ENCODE data around the gene FAHD2A.

FAHD2A gene

DNA sequence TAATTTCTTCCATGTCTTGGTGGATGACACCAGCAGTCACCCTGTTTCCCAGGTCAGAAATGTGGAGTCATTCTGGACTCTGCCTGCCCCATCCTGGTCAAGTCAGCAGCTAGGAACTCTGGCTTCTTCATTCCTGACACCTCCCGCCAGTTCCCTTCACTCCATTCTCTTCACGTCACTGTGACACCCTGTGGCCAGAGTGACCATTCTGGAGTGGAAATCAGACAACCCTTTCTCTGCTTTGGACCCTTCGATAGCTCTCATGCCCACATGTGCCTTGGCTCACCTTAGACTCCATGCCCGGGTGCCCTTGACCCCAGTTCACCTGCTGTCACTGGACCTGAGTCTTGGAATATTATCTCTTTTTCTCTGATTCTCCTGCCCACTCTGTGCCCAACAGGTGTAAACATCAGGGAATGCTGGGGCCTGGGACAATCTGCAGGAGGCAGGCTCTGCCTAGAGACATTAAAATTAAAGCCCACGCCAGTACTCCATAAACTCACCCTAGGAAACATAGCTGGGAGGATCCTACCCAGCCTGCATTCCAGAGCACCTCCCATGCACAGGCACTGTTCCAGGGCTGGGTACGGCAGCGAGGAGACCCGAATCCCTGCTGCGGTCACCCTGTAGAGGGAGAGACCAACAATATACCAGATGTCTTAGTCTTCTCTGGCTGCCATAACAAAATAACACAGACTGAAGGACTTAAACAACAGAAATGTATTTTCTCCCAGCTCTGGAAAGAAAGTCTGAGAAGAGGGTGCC is 41.1 kb upstream of the FAHD2A start:
- Histone ChIP-seq H3K4me3 (ENCODE audit: low read length) (no peak overlapping the region), H3K9me3 (ENCODE audit: control insufficient read depth, low read length) (no peaks in the 10 kb centered on the region), H3K27me3 (replicated peaks; ENCODE audit: control insufficient read depth, insufficient read depth, low read length) (no peaks in the 10 kb centered on the region), H3K9ac (ENCODE audit: low read length) (no peak overlapping the region), H3K36me3 (ENCODE audit: control insufficient read depth, insufficient read depth, low read length, severe bottlenecking) (no peaks in the 10 kb centered on the region), H3K4me1 (ENCODE audit: control insufficient read depth, insufficient read depth, low read length) (peaks cover 5% of the 10 kb centered on the region)
- DNase-seq (ENCODE audit: low read depth) = no peak

DNA sequence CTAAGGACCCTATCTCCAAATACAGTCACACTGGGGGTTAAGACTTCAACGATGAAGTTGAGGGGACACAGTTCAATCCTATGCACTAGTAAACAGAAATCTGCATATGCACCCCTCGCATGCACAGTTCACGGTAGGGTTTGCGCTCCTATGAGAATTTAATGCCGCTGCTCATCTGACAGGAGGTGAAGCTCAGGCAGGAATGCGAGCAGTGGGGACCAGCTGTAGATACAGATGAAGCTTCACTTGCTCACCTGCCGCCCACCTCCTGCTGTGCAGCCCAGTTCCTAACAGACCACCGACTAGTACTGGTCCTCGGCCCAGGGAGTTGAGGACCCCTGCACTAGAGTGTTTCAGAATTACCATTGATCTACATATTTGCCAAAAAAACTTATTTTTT is 40.0 kb upstream of the FAHD2A start:
- Histone ChIP-seq H3K9ac (ENCODE audit: low read length) (no peak overlapping the region), H3K4me3 (ENCODE audit: low read length) (no peak overlapping the region), H3K9me3 (ENCODE audit: control insufficient read depth, low read length) (no peaks in the 10 kb centered on the region), H3K36me3 (ENCODE audit: control insufficient read depth, insufficient read depth, low read length, severe bottlenecking) (no peaks in the 10 kb centered on the region), H3K4me1 (ENCODE audit: control insufficient read depth, insufficient read depth, low read length) (peaks cover 5% of the 10 kb centered on the region), H3K27me3 (replicated peaks; ENCODE audit: control insufficient read depth, insufficient read depth, low read length) (no peaks in the 10 kb centered on the region)
- DNase-seq (ENCODE audit: low read depth) = no peak

DNA sequence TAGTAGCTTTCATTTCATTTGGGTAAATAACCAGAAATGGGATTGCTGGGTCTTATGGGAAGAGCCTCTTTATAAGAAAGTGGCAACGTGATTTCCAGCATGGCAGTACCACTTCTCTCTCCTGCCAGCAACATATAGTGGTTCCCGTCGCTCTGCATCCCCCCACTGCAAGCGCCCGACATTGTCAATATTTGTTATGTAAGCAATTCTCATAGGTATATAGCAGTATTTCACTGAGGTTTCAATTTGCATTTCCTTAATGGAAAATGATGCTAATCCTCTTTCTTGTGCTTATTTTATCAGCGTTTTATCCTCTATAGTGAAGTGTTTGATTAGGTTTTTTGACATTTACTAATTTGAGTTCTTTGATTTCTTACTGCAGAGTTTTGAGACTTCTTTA is 36.0 kb upstream of the FAHD2A start:
- H3K4me1 ChIP-seq (ENCODE audit: control insufficient read depth, insufficient read depth, low read length) = no peaks in the 10 kb centered on the region
- H3K27me3 ChIP-seq (replicated peaks; ENCODE audit: control insufficient read depth, insufficient read depth, low read length) = no peaks in the 10 kb centered on the region
- H3K36me3 ChIP-seq (ENCODE audit: control insufficient read depth, insufficient read depth, low read length, severe bottlenecking) = no peaks in the 10 kb centered on the region
- peaks cover 9% of the 10 kb centered on the region for H3K9me3 ChIP-seq (ENCODE audit: control insufficient read depth, low read length)
- H3K4me3 ChIP-seq (ENCODE audit: low read length) = no peak overlapping the region
- no peak for DNase-seq (ENCODE audit: low read depth)
- no peak overlapping the region for H3K9ac ChIP-seq (ENCODE audit: low read length)

DNA sequence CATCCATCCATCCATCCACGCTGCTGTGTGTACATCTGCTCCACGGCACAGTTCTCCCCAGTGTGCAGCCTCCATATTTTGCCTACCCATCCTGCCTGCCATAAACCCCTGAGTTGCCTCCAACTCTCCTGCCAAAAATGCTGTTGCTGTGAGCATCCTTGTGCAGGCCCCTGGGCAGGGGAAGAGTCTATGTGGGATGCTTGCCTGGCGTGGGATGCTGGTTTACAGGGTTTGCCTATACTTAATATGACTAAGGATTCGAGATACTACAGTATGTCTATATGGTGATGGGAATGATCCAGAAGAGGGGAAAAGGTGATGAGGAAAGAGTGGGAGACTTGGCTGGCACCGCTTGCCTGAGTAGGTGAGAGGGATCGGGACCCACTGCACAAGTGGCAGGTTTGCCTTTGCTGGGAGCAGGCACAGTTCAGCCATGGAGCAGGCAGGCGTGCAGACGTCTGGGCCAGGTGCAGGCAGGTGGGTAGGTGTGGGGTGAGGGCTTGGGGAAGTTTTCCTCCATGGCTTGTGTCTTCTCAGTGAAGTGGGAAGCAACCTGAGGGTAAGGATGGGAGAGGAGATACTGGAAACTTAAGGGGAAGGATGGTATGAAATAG is 30.2 kb upstream of the FAHD2A start:
- Histone ChIP-seq H3K4me3 (ENCODE audit: low read length) (no peak overlapping the region), H3K9me3 (ENCODE audit: control insufficient read depth, low read length) (peaks cover 9% of the 10 kb centered on the region), H3K27me3 (replicated peaks; ENCODE audit: control insufficient read depth, insufficient read depth, low read length) (no peaks in the 10 kb centered on the region), H3K4me1 (ENCODE audit: control insufficient read depth, insufficient read depth, low read length) (no peaks in the 10 kb centered on the region), H3K36me3 (ENCODE audit: control insufficient read depth, insufficient read depth, low read length, severe bottlenecking) (no peaks in the 10 kb centered on the region), H3K9ac (ENCODE audit: low read length) (no peak overlapping the region)
- DNase-seq (ENCODE audit: low read depth) = no peak

DNA sequence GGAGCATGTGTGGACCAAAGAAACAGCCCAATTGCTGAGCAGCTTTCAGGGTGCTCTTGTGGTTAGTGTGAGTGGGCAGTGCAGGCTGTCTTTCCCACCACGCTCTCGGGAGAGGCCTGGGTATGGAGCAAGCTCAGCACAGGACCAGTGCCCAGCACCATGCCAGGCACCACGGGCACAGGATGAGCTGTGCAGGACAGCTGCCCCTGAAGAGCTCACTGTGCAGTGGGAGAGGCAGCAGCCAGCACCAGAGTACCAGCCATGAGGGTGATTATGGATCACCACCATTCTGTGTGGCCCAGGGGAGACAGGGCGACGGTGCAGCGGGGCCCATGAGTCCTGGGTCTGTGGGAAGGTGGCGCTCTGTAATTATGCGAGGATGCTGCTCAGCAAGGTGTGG is 29.7 kb upstream of the FAHD2A start:
- H3K36me3 ChIP-seq (ENCODE audit: control insufficient read depth, insufficient read depth, low read length, severe bottlenecking) = no peaks in the 10 kb centered on the region
- H3K27me3 ChIP-seq (replicated peaks; ENCODE audit: control insufficient read depth, insufficient read depth, low read length) = no peaks in the 10 kb centered on the region
- H3K9me3 ChIP-seq (ENCODE audit: control insufficient read depth, low read length) = peaks cover 9% of the 10 kb centered on the region
- no peak overlapping the region for H3K9ac ChIP-seq (ENCODE audit: low read length)
- DNase-seq (ENCODE audit: low read depth) = no peak
- H3K4me3 ChIP-seq (ENCODE audit: low read length) = no peak overlapping the region
- no peaks in the 10 kb centered on the region for H3K4me1 ChIP-seq (ENCODE audit: control insufficient read depth, insufficient read depth, low read length)

DNA sequence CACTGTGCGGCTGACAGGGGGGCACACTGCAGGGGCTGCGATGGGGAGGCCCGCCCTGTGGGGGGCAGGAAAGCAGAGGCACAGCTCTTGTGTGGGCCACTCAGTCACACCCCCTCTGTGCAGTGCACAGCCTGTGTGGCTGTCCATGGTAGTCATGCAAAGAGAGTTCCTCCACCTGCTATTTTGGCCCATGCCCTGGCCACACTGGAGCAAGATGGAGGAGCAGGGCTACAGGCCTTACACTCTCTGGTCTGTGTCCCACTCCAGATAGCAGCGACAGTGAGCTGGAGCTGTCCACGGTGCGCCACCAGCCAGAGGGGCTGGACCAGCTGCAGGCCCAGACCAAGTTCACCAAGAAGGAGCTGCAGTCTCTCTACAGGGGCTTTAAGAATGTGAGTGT is 28.5 kb upstream of the FAHD2A start:
- DNase-seq (ENCODE audit: low read depth) = no peak

DNA sequence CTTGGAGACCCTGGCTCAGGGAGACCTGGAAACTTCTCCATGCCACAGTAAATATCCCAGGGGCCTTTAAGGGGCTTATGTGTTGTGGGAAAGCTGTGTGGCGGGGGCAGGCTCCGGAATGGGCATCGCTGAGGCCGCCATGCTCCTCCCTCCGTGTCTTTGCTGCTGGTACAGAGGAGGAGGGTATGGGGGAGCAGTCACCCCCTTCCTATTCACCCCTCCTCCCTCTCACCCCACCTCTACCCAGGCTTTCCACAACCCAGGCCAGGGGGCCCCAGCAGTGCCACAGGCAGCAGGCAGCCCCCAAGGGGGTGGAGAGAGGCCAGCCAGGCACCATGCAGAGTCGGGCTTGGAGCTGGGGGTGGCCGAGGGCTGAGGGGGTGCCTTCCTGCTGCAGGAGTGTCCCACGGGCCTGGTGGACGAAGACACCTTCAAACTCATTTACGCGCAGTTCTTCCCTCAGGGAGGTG is 28.0 kb upstream of the FAHD2A start:
- H3K27me3 ChIP-seq (replicated peaks; ENCODE audit: control insufficient read depth, insufficient read depth, low read length) = no peaks in the 10 kb centered on the region
- DNase-seq (ENCODE audit: low read depth) = no peak

More for the DNA sequence above, 28.5 kb upstream of the FAHD2A start:
- Histone ChIP-seq H3K9me3 (ENCODE audit: control insufficient read depth, low read length) (peaks cover 9% of the 10 kb centered on the region), H3K36me3 (ENCODE audit: control insufficient read depth, insufficient read depth, low read length, severe bottlenecking) (no peaks in the 10 kb centered on the region), H3K4me3 (ENCODE audit: low read length) (no peak overlapping the region), H3K27me3 (replicated peaks; ENCODE audit: control insufficient read depth, insufficient read depth, low read length) (no peaks in the 10 kb centered on the region), H3K9ac (ENCODE audit: low read length) (no peak overlapping the region), H3K4me1 (ENCODE audit: control insufficient read depth, insufficient read depth, low read length) (no peaks in the 10 kb centered on the region)

DNA sequence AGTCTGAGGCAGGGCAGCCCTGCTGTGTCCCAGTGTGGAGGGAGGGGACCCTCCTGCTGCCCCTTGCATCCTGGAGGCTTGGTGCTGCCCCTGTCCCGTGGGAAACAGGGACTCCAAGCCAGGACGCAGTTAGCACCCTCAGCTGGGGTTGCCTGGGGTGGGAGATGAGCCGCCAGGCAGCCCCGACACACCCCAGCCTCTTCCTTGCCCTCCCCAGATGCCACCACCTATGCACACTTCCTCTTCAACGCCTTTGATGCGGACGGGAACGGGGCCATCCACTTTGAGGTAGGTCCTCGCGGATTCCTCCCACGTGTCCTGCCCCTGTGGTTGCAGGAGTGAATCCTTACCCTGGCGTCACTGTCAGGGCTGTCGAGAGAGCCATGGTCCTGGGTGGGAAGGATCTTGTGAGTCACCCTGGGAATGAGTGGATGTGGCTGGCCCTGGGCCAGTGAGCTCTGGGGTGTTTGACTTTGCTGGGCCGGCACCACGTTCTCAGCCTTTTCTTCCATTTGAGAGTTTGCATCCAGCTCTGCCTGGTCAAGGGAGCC is 27.5 kb upstream of the FAHD2A start:
- Histone ChIP-seq H3K27me3 (replicated peaks; ENCODE audit: control insufficient read depth, insufficient read depth, low read length) (no peaks in the 10 kb centered on the region), H3K4me3 (ENCODE audit: low read length) (no peak overlapping the region), H3K9me3 (ENCODE audit: control insufficient read depth, low read length) (peaks cover 8% of the 10 kb centered on the region), H3K4me1 (ENCODE audit: control insufficient read depth, insufficient read depth, low read length) (no peaks in the 10 kb centered on the region), H3K9ac (ENCODE audit: low read length) (no peak overlapping the region), H3K36me3 (ENCODE audit: control insufficient read depth, insufficient read depth, low read length, severe bottlenecking) (no peaks in the 10 kb centered on the region)
- DNase-seq (ENCODE audit: low read depth) = no peak

More for the DNA sequence above, 28.0 kb upstream of the FAHD2A start:
- peaks cover 9% of the 10 kb centered on the region for H3K9me3 ChIP-seq (ENCODE audit: control insufficient read depth, low read length)
- H3K4me3 ChIP-seq (ENCODE audit: low read length) = no peak overlapping the region
- no peak overlapping the region for H3K9ac ChIP-seq (ENCODE audit: low read length)
- no peaks in the 10 kb centered on the region for H3K4me1 ChIP-seq (ENCODE audit: control insufficient read depth, insufficient read depth, low read length)
- no peaks in the 10 kb centered on the region for H3K36me3 ChIP-seq (ENCODE audit: control insufficient read depth, insufficient read depth, low read length, severe bottlenecking)

DNA sequence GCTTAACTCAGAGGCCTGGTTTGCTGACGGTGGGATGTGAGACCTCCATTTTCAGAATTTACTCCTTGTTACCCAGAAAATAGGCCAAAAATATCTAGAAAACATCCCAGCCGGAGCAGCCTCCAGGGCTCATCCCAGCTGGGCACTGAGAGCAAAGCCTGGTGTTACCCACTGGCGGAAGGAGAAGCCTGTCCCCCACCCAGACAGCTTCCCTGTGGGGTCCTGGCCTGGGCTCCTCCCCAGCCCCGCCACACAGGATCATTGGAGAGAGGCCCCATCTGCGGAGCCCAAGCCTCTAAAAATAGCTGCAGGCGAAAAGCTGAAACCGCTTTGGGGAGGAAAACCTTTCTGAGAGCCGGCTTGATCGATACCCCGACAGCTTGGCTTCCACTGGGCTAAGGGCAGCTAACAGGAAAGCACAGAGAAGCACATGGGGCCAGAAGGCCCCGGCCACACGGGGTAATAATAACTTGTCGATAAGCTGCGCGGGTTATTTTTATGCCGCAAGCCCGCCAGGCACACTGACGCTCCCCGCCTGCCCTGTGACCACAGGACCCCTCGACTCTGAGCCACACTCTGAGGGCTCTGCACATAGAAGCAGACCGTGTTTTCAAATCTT is 26.9 kb upstream of the FAHD2A start:
- Histone ChIP-seq H3K9me3 (ENCODE audit: control insufficient read depth, low read length) (peaks cover 3% of the 10 kb centered on the region), H3K4me1 (ENCODE audit: control insufficient read depth, insufficient read depth, low read length) (no peaks in the 10 kb centered on the region), H3K9ac (ENCODE audit: low read length) (no peak overlapping the region), H3K27me3 (replicated peaks; ENCODE audit: control insufficient read depth, insufficient read depth, low read length) (no peaks in the 10 kb centered on the region), H3K4me3 (ENCODE audit: low read length) (no peak overlapping the region), H3K36me3 (ENCODE audit: control insufficient read depth, insufficient read depth, low read length, severe bottlenecking) (no peaks in the 10 kb centered on the region)
- DNase-seq (ENCODE audit: low read depth) = no peak

DNA sequence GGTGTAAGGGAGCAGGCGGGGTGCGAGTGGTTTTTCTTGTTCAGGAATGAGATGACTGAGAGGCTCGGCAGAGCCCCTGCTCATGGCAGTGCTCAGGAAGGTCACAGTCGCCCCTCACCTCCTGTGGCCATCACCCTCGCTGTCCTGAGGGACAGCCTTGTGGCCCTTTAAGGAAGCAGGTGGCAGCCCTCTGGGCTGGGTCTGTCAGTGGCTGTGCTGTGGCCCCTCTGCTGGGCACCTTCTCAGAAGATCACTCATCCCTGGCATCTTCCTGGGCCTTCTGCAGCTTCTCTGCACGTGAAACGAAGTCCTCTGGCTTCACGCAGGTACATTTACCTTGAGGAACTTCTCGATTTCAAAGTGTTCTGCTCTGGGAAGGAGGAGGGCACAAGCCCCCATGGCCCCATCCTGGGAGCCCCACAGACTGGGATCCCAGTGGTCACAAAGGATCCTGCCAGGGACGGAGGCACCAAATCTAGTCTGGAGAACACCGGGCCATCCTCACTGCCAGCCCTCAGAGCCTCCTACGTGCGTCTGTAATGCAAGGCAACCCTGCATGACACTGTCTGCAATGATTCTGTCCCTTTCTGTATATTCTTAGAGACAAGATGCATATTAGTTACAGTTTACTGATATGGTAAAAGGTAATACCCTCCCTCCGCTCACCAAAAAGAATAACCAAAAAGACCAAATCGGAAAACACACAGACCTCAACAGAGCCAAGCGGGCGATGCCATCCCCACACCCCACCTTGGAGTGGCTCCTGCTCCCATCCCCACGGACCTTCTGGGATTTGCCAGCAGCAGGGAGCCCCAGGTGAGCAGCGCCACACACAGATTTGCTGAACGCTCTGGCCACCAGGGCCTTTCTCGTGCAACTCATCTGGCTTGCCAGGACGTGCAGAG is 25.9 kb upstream of the FAHD2A start:
- H3K27me3 ChIP-seq (replicated peaks; ENCODE audit: control insufficient read depth, insufficient read depth, low read length) = no peaks in the 10 kb centered on the region
- H3K9me3 ChIP-seq (ENCODE audit: control insufficient read depth, low read length) = no peaks in the 10 kb centered on the region
- DNase-seq (ENCODE audit: low read depth) = no peak
- H3K4me3 ChIP-seq (ENCODE audit: low read length) = no peak overlapping the region
- H3K4me1 ChIP-seq (ENCODE audit: control insufficient read depth, insufficient read depth, low read length) = no peaks in the 10 kb centered on the region
- no peak overlapping the region for H3K9ac ChIP-seq (ENCODE audit: low read length)
- H3K36me3 ChIP-seq (ENCODE audit: control insufficient read depth, insufficient read depth, low read length, severe bottlenecking) = no peaks in the 10 kb centered on the region

All from adipocyte (in vitro differentiated cells).